Measurements from ENCODE around the gene VAV3.
"Not testable (repeated sequence)": the region's sequence is repeated elsewhere in the genome, so short reads cannot be mapped to it uniquely, and the experiment has no call there.

VAV3 gene

DNA sequence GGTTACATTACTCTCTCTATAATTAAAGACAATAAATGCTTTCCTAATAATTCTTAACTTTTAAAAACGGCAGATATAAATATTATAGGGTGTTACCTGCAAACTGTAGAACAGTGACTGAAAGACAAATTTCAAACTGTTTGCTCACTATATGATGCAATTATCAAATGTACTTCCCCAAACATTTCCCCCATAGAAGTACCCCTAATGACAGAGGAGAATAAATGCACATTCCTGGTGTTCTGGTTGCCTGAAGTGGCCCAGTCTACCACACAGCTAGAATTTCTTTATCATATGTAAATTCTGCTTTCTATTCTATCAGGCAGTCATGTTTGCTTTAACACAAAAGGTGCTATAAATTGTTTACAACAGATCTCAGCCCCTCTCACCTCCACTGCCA, 70.4 kb downstream of the VAV3 start:
- no peak for DNase-seq (ENCODE audit: low spot score)

DNA sequence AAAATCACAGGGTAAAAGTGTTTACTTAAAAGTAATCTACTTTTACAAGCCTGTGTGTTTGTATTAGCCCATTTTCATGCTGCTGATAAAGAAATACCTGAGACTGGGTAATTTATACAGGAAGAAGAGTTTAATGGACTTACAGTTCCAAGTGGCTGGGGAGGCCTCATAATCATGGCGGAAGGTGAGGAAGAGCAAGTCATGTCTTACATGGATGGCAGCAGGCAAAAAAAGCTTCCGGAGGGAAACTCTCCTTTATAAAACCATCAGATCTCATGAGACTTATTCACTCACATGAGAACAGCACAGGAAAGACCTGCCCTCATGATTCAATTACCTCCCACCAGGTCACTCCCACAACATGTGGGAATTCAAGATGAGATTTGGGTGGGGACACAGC, 71.6 kb downstream of the VAV3 start:
- DNase-seq (ENCODE audit: low spot score): not testable (repeated sequence)

DNA sequence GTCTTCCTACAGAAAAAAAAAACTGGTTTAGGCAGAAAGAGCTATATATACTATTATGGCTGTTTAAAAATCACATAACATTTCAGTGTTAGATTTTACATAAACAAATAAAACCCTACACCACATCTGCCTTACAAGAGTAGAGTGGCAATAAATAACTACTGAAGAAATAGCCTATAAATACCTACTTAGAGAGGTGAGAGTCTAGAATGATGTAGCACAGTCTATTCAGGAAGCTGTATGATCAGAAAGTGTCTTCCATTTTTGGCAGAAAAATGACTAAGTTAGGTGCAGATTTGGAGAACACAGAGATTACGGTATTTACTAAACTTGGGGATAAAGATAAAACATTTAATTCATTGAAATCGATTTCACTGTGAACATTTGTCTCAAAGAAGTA, 75.5 kb downstream of the VAV3 start:
- no peak for DNase-seq (ENCODE audit: low spot score)

DNA sequence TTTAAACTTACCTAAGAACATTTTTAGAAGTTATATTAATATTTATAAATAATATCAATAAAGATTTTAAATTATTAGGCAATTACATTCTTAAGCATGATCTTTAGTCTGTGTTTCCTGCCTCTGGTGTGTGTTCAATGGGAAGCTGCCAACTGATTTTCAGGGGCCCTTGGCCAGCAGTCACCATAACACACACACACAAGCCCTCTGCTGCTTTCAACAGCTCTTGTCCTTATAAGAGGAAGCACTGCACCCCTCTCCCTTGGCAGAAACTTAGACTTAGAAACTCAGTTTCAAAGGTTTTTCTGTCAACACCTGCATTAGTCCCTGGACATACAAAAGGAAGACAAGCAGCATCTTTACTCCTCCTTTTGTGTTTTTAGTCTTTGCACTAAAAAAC, 81.4 kb downstream of the VAV3 start:
- no peak for DNase-seq (ENCODE audit: low spot score)

DNA sequence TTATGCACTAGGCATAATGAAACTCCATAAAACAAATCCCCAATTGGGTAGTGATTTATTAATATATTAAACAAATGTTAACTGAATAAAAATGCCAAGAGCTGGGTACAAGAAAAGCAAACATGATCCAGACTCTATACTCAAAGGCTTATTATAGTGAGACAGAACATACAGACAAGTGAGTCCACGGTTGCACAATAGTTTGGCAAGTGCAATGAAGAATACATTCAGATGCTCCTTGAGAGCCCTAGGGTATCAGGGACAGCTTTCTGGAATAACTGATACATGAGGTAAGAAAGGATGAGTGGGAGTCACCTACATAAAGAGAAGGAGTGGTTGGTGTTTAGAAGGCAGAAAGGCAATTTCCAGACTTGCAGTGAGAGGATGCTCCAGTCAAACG, 85.1 kb downstream of the VAV3 start:
- no peak for DNase-seq (ENCODE audit: low spot score)

DNA sequence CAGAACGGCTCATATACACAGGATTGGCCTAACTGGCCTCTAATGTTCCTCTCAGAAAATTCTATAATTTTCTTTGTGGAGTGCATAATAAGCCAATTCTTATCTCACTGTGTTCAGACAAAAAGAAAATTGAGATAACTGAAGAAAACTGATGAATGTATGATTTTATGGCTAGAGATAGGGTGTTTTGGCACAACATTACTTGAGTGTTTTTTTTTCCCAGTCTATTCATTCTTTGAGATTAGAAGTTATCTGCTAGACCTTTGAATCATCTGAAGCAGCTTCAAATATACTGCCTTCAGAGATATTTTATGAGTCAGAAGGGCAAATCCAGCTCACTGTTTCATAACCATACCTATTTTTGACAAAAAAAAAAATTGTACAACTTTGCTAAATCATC, 85.6 kb downstream of the VAV3 start:
- no peak for DNase-seq (ENCODE audit: low spot score)

DNA sequence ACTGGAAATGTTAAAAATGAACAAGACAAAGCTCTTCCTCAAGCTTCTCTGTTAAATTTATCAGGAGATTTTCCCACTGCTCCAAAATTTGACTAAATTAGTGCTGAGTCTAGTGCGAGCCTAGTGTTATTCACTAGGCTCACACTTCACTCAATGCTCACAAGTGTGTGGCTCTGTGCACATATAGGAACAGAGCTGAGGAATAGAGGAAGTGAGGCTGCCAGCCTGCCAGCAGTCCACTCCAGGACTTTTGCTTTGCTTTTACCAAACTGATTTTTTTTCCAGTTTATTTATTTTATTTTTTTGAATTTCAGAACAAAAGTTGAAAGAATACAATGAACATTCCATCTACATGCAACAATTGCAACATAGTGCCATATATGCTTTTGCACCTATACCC, 87.2 kb downstream of the VAV3 start:
- no peak for DNase-seq (ENCODE audit: low spot score)

DNA sequence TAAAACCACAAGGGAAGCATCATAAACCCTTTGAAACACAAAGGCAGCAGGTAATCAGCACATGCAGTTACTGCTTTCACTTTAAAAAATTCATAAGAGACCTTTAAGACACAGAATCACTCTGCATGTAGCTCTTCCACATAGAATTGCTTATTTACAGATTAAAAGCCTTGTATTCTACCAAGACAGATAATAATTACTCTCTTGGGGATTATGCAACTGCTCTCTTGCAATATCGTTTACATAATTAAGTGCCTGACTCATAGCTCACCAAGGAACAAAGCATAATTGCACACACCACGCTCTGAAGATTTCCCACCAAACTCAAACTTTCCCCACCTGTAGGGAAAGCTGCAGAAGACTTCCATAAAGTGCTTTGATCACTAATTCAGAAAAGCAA, 87.9 kb downstream of the VAV3 start:
- DNase-seq (ENCODE audit: low spot score): no peak

DNA sequence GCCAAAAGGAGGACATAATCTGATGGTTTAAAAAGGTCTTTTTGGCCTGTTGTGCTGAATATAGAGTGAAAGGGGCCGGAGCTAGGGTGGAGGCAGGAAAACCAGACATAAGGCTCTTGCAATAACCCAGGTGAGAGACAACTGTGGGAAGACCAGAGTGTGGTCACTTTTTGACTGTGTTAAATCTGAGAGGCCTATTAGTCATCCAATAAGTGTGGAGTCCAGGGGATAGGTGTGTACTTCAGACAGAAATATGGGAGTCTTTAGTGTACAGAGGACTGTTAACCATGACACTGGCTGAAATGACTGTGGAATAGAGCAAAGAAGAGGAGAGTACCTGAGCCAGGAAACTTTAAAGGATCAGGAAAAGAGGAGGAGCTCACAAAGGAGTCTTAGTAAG, 89.3 kb downstream of the VAV3 start:
- DNase-seq (ENCODE audit: low spot score): no peak

DNA sequence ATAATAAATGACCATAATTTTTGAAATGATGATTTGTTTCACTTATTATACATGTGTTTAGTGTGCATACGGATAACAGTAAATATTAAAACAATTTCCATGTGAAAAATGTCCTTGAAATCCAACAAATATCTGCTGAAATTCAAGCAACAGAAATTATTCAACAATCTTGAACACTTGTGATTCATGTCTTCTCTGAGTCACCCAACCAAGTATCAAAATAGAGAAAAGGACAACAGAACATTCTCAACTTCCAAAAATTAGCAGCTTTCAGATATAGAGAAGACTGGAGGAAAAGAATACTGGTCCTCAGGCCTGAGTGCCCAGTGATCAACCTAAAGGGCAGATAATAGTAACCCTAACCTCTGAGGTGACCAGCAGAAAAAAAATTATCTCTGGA, 90.8 kb downstream of the VAV3 start:
- no peak for DNase-seq (ENCODE audit: low spot score)

DNA sequence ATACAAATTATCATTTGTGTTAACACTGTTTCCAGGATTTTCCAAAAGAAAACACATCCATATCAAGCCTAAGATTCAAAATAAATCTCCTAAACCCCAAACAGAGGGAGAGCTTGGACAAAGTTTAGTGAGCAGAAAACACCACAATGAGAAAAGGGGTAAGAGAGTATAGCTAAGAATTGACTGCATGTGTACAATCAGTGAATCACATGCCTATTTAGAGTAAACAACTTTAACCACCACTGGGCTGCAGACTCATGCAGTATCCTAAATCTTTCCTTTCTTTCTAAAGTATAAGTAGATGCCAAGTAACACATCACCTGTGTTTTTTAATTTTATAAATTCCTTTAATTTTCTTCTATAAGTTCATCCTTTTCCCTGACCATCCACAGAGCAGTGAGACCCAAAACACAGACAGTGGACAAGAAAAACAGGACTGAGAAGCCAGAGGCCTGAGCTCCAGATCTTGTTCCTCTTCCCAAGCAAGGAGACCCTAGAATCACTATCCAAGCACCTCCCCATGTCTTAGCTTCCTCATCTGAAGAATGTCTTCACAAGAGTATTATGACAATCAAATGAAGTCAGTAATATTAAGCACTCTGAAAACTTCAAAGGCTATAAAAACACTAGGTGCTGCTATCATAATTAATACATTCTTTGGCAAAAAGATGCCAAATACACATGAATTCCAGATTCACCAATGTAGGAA, 93.1 kb downstream of the VAV3 start:
- DNase-seq (ENCODE audit: low spot score): no peak

DNA sequence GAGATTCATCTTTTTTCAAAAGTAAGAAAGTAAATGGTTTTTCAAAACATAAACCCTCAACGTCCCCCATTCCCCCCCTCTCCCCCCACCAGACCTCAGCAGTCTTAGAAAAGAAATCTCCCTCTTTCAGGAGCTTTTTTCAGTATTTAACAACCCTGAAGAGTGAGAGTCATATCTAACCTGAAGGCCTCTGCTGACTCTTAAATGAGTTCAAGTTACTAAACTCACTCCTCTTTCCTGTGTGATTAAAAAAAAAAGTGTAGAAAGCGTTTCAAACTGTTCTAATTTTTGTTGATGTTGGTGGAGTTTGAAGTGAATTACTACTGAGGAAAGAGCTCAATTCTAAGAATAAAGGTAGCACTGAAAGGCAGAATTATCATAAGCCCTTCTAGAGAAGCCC, 93.7 kb downstream of the VAV3 start:
- no peak for DNase-seq (ENCODE audit: low spot score)

DNA sequence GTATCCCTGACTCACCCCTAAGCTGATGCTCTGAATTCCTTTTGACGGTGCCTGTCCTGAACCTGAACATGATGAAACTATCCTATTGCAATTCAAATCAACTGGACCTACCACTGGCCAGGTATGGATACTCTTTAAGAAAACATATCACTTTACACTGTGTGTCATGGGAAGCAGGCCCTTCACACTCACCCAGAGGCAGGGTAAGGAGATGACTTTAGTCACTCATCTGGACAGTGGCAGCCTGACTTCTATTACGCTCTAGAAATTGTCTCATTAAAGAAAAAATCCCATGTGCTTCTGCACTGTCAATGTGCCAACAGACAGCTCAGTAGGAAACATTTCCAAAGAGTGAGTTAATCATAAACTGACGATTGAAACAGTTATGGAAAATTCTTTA, 94.3 kb downstream of the VAV3 start:
- DNase-seq (ENCODE audit: low spot score): no peak

DNA sequence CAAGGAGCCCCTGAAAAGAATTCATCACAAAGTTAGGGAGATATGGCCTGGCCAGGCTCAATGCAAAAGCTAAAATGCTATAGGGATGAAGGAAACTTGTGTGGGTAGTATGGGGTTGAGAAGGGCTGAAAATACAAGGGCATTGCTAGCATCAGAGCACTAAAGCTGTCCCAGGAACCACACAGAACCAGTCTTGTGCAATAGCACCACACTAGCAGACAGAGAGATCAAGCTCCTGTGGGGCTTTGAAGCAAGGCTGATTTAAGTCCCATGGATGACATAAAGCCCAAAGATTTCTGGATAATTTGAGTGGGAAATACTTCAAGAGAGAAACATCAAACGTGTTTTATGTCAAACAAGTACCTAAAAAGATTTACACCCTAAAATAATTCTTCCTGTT, 97.1 kb downstream of the VAV3 start:
- no peak for DNase-seq (ENCODE audit: low spot score)

DNA sequence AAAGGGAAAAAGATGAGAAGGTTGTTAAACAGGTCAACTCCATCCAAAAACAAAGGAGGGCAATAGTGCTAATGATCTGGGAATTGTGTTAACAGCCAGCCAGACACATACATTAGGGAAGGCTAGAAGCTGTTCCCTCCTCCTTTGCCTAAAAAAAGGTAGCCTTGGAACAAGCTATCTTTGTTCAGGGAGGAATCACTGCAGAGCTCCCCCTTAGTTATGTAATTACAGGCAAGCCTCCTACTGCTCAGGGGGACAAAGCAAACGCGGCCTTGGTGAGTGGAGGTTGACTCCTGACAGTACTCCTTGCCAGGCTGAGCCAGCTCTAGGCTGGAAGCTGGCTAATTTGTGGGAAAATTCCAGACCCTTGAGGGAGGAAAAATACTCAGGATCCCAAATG, 97.6 kb downstream of the VAV3 start:
- no peak for DNase-seq (ENCODE audit: low spot score)

DNA sequence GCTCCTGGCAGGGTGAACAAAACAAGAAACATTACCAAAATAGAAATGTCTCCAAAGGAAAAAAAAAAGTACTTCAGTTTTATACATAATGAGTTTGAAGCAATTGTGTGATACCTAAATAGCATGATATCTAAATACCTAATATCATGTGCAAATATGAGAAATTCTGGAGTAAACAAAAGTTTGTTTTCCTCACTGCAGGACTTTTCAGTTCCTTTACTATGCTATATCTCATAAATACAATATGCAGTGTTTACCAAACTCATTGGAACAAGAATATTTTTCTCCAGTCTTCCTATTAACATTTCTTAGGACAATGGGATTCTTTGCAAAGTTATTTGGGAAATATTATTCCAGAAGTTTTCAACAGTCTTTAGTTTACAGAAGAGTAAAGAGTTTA, 98.1 kb downstream of the VAV3 start:
- DNase-seq (ENCODE audit: low spot score): no peak

DNA sequence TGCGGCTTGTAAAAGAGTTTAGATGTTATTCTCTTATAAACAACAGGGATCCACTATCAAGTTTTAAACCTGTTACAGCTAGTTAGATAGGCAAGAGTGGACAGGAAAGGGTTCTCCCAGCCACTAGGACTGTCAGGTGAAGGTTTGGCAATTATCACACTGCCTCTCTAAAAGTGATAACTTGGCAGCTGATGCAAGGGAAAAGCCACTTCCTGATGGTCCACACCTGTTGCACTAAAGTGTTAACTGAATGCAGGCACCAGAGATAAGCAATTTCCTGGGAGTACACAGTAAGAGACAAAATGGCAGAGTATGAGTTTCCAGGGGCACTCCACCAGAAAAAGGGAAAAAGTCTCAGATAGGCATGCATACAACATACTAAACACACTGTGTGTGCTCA, 99.4 kb downstream of the VAV3 start:
- DNase-seq (ENCODE audit: low spot score): no peak

DNA sequence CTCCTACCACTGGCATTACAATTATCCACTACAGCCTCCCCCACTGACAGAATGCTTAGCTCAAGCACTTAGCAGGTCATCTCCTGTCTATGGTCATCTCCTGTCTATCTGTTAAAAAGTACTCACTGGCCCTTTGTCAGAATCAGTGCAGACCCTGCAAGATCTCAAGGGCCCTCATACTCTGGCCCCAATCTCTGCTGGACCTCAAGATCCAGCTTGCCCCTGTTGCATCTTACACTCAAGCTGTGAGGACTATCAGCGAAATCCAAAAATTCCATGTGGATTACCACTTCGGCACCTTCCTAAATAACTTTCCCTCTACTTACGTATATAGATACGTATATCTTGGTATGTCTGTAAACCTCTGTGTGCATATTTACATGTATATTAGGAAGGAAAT, 101.6 kb downstream of the VAV3 start:
- no peak for DNase-seq (ENCODE audit: low spot score)

DNA sequence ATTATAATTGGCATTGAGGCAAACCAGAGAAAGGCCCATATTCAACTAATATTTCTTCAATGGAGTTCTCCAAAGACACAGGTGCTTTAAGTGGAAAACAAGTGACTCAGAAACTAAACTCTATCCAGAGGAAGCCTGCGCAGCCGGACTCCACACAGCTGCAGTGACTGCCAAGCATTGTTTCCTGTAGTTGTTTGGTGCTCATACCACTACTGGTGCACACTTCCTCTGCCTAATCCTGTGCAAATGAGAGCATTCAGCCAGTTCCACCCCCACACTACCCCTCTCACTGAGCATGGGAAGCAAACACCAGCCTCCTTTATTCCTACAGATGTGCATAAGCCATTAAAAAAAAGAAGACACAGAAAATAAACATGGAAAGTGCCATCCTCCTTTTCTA, 102.9 kb downstream of the VAV3 start:
- no peak for DNase-seq (ENCODE audit: low spot score)

DNA sequence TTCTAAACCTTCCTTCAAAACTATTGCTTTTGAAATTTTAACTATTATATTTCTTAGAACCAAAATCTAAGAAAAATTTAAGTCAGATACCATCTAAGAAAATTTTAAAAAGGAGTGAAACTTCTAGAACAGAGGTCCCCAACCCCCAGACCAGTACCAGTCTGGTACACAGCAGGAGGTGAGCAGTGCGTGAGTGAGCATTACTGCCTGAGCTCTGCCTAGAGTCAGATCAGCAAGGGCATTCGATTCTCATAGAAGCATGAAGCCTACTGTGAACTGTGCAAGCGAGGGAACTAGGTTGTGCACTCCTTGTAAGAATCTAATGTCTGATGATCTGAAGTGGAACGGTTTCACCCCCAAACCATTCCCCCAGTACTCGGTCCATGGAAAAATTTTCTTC, 106.7 kb downstream of the VAV3 start:
- DNase-seq (ENCODE audit: low spot score): no peak

DNA sequence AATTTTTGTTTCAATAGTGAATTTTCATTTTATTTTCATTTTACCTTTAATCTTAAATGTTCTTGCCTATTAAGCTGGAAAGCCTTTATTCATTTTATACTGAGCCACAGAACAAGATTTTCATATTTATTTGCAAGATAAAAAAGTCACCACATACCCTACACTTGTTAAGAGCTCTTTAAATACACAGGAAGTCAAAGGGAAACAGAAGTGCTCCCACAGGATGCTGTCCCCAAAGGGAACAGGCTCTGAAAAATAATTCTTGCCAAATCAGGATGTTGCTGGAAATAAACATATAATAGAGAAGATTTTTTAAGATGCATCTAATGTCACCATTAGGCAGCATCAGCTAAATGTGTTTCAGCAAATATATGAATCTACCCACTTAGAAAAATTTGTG, 113.6 kb downstream of the VAV3 start:
- DNase-seq (ENCODE audit: low spot score): no peak

DNA sequence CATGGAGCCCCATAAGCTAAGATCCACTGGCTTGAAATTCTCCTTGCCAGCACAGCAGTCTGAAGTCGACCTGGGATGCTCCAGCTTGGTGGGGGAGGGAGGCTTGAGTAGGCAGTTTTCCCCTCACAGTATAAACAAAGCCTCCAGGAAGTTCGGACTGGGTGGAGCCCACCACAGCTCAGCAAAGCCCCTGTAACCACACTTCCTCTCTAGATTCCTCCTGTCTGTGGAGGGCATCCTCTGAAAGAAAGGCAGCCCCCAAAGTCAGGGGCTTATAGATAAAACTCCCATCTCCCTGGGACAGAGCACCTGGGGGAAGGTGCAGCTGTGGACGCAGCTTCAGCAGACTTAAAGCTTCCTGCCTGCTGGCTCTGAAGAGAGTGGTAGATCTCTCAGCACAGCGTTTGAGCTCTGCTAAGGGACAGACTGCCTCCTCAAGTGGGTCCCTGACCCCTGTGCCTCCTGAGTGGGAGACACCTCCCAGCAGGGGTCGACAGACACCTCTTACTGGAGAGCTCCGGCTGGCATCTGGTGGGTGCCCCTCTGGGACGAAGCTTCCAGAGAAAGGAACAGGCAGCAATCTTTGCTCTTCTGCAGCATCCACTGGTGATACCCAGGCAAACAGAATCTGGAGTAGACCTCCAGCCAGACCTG, 120.3 kb downstream of the VAV3 start:
- not testable (repeated sequence) for DNase-seq (ENCODE audit: low spot score)

DNA sequence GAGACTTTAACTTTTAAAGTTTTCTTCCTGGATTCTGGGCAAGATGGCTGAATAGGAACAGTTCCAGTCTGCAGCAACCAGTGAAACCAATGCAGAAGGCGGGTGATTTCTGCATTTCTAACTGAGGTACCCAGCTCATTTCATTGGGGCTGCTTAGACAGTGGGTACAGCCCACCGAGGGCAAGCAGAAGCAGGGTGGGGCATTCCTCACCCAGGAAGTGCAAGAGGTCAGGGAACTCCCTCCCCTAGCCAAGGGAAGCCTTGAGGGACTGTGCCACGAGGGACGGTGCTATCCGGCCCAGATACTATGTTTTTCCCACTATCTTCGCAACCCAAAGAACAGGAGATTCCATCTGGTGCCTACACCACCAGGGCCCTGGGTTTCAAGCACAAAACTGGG, 121.0 kb downstream of the VAV3 start:
- DNase-seq (ENCODE audit: low spot score): no peak

DNA sequence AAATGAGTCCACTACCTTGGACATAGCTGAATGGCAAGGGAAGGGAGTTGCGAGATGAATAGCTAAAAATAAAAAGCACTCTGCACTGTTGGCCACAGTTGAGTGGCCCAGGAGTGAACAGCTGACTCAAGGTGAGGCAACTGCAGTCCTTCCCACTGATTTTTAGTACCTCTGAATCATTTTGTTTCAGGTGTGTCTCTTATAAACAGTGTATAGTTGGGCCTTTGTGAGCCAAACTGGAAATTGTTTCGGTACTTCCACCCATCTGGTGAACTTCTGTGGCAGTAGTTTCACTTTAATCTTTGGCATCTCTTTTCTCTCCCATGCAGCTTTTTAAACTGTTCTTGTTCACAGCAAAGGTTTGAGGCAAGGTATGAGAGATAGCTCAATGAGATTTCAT, 122.7 kb downstream of the VAV3 start:
- DNase-seq (ENCODE audit: low spot score): no peak

All from CD4-positive, alpha-beta T cell treated with Interleukin-6 at 100 ng/mL for 8 hours (primary cell).